Airway epithelial cell (primary cell): ENCODE data around the gene FLRT1. TPM values are rescaled to one million over a fixed set of nuclear protein-coding genes. Genes with fewer than 3 reads are reported as not detected.

Experiments used
- total RNA-seq: library from RNA; depleted of rRNA; stranded (reverse); fragments of >200 nt; gene quantifications from 2 replicates; pipeline ENCODE4 v1.2.3, GENCODE V29; 2015

Gene FLRT1, protein sequence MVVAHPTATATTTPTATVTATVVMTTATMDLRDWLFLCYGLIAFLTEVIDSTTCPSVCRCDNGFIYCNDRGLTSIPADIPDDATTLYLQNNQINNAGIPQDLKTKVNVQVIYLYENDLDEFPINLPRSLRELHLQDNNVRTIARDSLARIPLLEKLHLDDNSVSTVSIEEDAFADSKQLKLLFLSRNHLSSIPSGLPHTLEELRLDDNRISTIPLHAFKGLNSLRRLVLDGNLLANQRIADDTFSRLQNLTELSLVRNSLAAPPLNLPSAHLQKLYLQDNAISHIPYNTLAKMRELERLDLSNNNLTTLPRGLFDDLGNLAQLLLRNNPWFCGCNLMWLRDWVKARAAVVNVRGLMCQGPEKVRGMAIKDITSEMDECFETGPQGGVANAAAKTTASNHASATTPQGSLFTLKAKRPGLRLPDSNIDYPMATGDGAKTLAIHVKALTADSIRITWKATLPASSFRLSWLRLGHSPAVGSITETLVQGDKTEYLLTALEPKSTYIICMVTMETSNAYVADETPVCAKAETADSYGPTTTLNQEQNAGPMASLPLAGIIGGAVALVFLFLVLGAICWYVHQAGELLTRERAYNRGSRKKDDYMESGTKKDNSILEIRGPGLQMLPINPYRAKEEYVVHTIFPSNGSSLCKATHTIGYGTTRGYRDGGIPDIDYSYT
- total RNA-seq = not detected in 2 replicates

GRCh38 chr11:64035576-64035975 is at the start of gene FLRT1:
TSS of gene FLRT1 (plus strand) at chr11:64035931. CDS start at chr11:64116268, 80,337 bp downstream.

DNA sequence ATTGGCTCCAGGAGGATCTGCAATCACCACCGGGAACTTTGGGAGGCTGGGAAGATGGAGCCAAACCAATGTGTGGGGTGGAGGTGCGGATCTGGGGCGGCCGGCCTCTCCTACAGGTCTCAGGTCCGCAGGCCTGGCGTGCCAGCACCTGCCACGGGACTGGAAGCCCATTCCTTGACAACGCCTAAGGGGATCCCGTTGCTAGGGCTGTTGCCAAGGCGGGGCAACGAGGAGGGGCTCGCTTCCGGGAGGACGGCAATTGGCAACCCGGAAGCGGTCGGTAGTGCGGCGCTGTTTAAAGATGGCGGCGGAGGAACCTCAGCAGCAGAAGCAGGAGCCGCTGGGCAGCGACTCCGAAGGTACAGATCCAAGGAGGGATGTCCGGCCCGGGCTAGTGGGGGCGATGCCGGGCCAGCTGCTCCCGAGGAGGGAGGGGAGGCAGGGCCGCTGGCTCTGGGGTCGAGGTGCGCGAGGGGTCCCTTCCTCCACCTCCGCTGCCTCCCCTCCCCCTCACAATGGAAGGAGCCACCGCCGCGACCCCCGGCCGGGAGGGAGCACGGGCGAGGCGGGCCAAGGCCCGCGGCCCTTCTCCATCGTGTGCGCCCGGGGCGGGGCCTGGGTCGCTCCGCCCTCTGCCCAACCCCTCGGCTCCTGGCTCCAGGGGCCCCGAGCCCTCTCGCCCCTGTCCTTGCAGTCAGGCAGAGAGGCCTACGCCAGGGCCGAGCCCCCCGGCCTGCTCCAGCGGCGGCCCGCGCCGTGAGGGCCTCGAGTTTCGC is 49.4 kb upstream of the FLRT1 start, which contains the start of gene OTUB1:
Gene OTUB1 (plus strand): TSS at position 283 of the 776 bp plus-strand sequence. CDS start 19 bp downstream, at position 302.

Other genes with a start within 250 kb of the FLRT1 start
- 16.1 and 18.9 TPM in 2 replicates for gene SPINDOC, start 222.5 kb upstream of the FLRT1 start, total RNA-seq
- gene MARK2, start 196.8 kb upstream of the FLRT1 start, total RNA-seq = 50.6 and 53.7 TPM in 2 replicates
- 2.0 and 2.3 TPM in 2 replicates for gene RCOR2, start 118.8 kb upstream of the FLRT1 start, total RNA-seq
- 10.6 and 14.4 TPM in 2 replicates for gene NAA40, start 96.9 kb upstream of the FLRT1 start, total RNA-seq
- gene COX8A, start 61.3 kb upstream of the FLRT1 start, total RNA-seq = 586 and 783 TPM in 2 replicates
- gene OTUB1, start 49.5 kb upstream of the FLRT1 start, total RNA-seq = 108 and 161 TPM in 2 replicates
- 16.9 and 21.0 TPM in 2 replicates for gene MACROD1, start 130.2 kb downstream of the FLRT1 start, total RNA-seq
- gene STIP1, start 150.2 kb downstream of the FLRT1 start, total RNA-seq = 169 and 210 TPM in 2 replicates
- 0.14 TPM in 2 replicates for gene FERMT3, start 170.8 kb downstream of the FLRT1 start, total RNA-seq
- 57.4 and 58.1 TPM in 2 replicates for gene TRPT1, start 190.3 kb downstream of the FLRT1 start, total RNA-seq
- 74.9 and 110 TPM in 2 replicates for gene NUDT22, start 190.3 kb downstream of the FLRT1 start, total RNA-seq
- 7.0 and 15.3 TPM in 2 replicates for gene DNAJC4, start 194.6 kb downstream of the FLRT1 start, total RNA-seq
- gene VEGFB, start 198.7 kb downstream of the FLRT1 start, total RNA-seq = 21.6 and 24.8 TPM in 2 replicates
- gene FKBP2, start 205.2 kb downstream of the FLRT1 start, total RNA-seq = 64.6 and 77.1 TPM in 2 replicates
- 418 and 455 TPM in 2 replicates for gene PPP1R14B, start 211.0 kb downstream of the FLRT1 start, total RNA-seq
- 58.8 and 64.0 TPM in 2 replicates for gene PLCB3, start 215.6 kb downstream of the FLRT1 start, total RNA-seq
- 134 and 141 TPM in 2 replicates for gene BAD, start 248.7 kb downstream of the FLRT1 start, total RNA-seq
- 13.3 and 16.0 TPM in 2 replicates for gene GPR137, start 249.9 kb downstream of the FLRT1 start, total RNA-seq